ENCODE results near the gene SLC25A46. TPM values are rescaled to one million over a fixed set of nuclear protein-coding genes. Genes with fewer than 3 reads are reported as not detected.

The SLC25A46 gene
- total and polyA plus RNA-seq, 2 experiments from 2014 or later = 14.1 to 33.1 TPM

DNA sequence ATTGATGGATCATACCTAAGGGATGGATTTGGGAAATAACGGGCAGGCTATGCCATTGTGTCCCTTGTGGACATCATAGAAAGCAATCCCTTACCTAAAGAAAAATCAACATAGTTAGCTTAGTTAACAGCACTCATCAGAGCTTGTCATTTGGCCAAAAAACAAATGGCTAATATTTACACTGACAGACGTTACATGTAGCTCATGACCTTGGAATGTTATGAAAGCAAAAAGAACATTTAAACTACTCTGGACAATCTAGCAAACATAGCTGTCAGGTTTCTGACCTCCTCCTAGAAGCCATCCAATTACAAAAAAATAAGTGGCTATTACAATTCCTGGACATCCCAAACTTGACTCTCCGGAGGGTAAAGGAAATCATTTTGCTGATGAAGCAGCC lies 36.1 kb upstream of the SLC25A46 start:
- Histone ChIP-seq H3K9me2 (ENCODE audit: insufficient read depth) (no peaks in the 10 kb centered on the region), H3K79me2 (replicated peaks; ENCODE audit: insufficient read depth) (no peaks in the 10 kb centered on the region), H3K36me3 (ENCODE audit: insufficient read depth) (no peaks in the 10 kb centered on the region), H2AFZ (no peak overlapping the region), H3K4me1 (ENCODE audit: insufficient read depth) (no peaks in the 10 kb centered on the region), H3K27ac (ENCODE audit: low read depth) (no peak overlapping the region), H3K27me3 (ENCODE audit: insufficient read depth) (no peaks in the 10 kb centered on the region), H3K4me3 (no peak overlapping the region), H3F3A (replicated peaks; ENCODE audit: low read depth) (no peaks in the 10 kb centered on the region), H3K4me2 (no peak overlapping the region), H4K20me1 (replicated peaks; ENCODE audit: insufficient read depth) (no peaks in the 10 kb centered on the region)
- TF ChIP-seq STAT1 (IDR thresholded peaks at IDR 0.05; ENCODE audit: unreplicated experiment) = no peak
- TF ChIP-seq, protein P1, sequence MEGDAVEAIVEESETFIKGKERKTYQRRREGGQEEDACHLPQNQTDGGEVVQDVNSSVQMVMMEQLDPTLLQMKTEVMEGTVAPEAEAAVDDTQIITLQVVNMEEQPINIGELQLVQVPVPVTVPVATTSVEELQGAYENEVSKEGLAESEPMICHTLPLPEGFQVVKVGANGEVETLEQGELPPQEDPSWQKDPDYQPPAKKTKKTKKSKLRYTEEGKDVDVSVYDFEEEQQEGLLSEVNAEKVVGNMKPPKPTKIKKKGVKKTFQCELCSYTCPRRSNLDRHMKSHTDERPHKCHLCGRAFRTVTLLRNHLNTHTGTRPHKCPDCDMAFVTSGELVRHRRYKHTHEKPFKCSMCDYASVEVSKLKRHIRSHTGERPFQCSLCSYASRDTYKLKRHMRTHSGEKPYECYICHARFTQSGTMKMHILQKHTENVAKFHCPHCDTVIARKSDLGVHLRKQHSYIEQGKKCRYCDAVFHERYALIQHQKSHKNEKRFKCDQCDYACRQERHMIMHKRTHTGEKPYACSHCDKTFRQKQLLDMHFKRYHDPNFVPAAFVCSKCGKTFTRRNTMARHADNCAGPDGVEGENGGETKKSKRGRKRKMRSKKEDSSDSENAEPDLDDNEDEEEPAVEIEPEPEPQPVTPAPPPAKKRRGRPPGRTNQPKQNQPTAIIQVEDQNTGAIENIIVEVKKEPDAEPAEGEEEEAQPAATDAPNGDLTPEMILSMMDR (conservative IDR thresholded peaks at IDR 0.05; ENCODE audit: low read depth in 2 of 2) = no peak
- TF ChIP-seq ZNF114 (CRISPR knock-in tag; IDR thresholded peaks at IDR 0.05) = no peak
- no peak for TF ChIP-seq CREB1 (CRISPR knock-in tag; IDR thresholded peaks at IDR 0.05; ENCODE audit: low read depth)
- TF ChIP-seq ZNF331 (CRISPR knock-in tag; IDR thresholded peaks at IDR 0.05; ENCODE audit: low read depth) = no peak
- no peak for TF ChIP-seq JUNB (IDR thresholded peaks at IDR 0.05; ENCODE audit: unreplicated experiment)
- TF ChIP-seq EZH2 (IDR thresholded peaks at IDR 0.05; ENCODE audit: low read depth, unreplicated experiment) = no peak
- TF ChIP-seq NANOG (IDR thresholded peaks at IDR 0.05; ENCODE audit: borderline replicate concordance) = no peak
- TF ChIP-seq, protein P2, sequence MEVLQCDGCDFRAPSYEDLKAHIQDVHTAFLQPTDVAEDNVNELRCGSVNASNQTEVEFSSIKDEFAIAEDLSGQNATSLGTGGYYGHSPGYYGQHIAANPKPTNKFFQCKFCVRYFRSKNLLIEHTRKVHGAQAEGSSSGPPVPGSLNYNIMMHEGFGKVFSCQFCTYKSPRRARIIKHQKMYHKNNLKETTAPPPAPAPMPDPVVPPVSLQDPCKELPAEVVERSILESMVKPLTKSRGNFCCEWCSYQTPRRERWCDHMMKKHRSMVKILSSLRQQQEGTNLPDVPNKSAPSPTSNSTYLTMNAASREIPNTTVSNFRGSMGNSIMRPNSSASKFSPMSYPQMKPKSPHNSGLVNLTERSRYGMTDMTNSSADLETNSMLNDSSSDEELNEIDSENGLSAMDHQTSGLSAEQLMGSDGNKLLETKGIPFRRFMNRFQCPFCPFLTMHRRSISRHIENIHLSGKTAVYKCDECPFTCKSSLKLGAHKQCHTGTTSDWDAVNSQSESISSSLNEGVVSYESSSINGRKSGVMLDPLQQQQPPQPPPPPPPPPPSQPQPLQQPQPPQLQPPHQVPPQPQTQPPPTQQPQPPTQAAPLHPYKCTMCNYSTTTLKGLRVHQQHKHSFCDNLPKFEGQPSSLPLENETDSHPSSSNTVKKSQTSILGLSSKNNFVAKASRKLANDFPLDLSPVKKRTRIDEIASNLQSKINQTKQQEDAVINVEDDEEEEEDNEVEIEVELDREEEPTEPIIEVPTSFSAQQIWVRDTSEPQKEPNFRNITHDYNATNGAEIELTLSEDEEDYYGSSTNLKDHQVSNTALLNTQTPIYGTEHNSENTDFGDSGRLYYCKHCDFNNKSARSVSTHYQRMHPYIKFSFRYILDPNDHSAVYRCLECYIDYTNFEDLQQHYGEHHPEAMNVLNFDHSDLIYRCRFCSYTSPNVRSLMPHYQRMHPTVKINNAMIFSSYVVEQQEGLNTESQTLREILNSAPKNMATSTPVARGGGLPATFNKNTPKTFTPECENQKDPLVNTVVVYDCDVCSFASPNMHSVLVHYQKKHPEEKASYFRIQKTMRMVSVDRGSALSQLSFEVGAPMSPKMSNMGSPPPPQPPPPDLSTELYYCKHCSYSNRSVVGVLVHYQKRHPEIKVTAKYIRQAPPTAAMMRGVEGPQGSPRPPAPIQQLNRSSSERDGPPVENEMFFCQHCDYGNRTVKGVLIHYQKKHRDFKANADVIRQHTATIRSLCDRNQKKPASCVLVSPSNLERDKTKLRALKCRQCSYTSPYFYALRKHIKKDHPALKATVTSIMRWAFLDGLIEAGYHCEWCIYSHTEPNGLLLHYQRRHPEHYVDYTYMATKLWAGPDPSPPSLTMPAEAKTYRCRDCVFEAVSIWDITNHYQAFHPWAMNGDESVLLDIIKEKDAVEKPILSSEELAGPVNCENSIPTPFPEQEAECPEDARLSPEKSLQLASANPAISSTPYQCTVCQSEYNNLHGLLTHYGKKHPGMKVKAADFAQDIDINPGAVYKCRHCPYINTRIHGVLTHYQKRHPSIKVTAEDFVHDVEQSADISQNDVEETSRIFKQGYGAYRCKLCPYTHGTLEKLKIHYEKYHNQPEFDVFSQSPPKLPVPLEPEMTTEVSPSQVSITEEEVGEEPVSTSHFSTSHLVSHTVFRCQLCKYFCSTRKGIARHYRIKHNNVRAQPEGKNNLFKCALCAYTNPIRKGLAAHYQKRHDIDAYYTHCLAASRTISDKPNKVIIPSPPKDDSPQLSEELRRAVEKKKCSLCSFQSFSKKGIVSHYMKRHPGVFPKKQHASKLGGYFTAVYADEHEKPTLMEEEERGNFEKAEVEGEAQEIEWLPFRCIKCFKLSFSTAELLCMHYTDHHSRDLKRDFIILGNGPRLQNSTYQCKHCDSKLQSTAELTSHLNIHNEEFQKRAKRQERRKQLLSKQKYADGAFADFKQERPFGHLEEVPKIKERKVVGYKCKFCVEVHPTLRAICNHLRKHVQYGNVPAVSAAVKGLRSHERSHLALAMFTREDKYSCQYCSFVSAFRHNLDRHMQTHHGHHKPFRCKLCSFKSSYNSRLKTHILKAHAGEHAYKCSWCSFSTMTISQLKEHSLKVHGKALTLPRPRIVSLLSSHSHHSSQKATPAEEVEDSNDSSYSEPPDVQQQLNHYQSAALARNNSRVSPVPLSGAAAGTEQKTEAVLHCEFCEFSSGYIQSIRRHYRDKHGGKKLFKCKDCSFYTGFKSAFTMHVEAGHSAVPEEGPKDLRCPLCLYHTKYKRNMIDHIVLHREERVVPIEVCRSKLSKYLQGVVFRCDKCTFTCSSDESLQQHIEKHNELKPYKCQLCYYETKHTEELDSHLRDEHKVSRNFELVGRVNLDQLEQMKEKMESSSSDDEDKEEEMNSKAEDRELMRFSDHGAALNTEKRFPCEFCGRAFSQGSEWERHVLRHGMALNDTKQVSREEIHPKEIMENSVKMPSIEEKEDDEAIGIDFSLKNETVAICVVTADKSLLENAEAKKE (CRISPR knock-in tag; IDR thresholded peaks at IDR 0.05) = no peak
- TF ChIP-seq, protein P3, sequence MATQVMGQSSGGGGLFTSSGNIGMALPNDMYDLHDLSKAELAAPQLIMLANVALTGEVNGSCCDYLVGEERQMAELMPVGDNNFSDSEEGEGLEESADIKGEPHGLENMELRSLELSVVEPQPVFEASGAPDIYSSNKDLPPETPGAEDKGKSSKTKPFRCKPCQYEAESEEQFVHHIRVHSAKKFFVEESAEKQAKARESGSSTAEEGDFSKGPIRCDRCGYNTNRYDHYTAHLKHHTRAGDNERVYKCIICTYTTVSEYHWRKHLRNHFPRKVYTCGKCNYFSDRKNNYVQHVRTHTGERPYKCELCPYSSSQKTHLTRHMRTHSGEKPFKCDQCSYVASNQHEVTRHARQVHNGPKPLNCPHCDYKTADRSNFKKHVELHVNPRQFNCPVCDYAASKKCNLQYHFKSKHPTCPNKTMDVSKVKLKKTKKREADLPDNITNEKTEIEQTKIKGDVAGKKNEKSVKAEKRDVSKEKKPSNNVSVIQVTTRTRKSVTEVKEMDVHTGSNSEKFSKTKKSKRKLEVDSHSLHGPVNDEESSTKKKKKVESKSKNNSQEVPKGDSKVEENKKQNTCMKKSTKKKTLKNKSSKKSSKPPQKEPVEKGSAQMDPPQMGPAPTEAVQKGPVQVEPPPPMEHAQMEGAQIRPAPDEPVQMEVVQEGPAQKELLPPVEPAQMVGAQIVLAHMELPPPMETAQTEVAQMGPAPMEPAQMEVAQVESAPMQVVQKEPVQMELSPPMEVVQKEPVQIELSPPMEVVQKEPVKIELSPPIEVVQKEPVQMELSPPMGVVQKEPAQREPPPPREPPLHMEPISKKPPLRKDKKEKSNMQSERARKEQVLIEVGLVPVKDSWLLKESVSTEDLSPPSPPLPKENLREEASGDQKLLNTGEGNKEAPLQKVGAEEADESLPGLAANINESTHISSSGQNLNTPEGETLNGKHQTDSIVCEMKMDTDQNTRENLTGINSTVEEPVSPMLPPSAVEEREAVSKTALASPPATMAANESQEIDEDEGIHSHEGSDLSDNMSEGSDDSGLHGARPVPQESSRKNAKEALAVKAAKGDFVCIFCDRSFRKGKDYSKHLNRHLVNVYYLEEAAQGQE (IDR thresholded peaks at IDR 0.05; ENCODE audit: unreplicated experiment) = no peak
- TF ChIP-seq, protein P4, sequence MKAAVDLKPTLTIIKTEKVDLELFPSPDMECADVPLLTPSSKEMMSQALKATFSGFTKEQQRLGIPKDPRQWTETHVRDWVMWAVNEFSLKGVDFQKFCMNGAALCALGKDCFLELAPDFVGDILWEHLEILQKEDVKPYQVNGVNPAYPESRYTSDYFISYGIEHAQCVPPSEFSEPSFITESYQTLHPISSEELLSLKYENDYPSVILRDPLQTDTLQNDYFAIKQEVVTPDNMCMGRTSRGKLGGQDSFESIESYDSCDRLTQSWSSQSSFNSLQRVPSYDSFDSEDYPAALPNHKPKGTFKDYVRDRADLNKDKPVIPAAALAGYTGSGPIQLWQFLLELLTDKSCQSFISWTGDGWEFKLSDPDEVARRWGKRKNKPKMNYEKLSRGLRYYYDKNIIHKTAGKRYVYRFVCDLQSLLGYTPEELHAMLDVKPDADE (IDR thresholded peaks at IDR 0.05) = no peak
- no peak for TF ChIP-seq EZH2phosphoT487 (IDR thresholded peaks at IDR 0.05; ENCODE audit: unreplicated experiment)
- TF ChIP-seq POLR2AphosphoS5 (IDR thresholded peaks at IDR 0.05; ENCODE audit: low read depth) = no peak
- Mint-ChIP-seq H3K4me1 (no peaks in the 10 kb centered on the region), H3K27ac (no peak overlapping the region), H3K9me3 (no peaks in the 10 kb centered on the region), H3K36me3 (ENCODE audit: low read depth) (no peaks in the 10 kb centered on the region), H3K27me3 (ENCODE audit: insufficient read depth, low read depth, poor library complexity) (peaks cover 2% of the 10 kb centered on the region), H3K4me3 (no peak overlapping the region)
- ATAC-seq (no peak), DNase-seq (ENCODE audit: low spot score) (no peak)
